Measurements from ENCODE around the gene C1orf141.
"Not testable (repeated sequence)": the region's sequence is repeated elsewhere in the genome, so short reads cannot be mapped to it uniquely, and the experiment has no call there.

Gene C1orf141

DNA sequence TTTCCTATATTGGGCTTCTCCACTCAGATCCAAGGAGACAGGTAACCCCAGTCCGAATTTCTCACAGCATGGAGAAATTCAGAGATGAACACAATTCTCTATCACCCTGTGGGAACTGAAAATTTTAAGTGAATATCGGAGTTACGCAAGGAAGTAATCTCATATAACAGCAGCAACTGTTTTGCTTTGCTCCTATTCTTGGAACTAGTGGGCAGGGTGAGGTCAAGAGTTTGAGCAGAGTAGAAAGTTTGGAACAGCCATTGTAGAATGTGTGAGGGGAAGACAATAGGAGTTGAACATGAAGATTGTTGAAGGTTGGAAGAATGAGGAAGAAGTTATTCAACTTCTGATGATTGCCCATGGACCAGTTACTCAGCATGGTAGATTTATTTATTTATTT lies 56.5 kb downstream of the C1orf141 start:
- no peak for FAIRE-seq

GRCh38 chr1:67077593-67077992 lies 57.2 kb downstream of the C1orf141 start:
- FAIRE-seq: no peak

DNA sequence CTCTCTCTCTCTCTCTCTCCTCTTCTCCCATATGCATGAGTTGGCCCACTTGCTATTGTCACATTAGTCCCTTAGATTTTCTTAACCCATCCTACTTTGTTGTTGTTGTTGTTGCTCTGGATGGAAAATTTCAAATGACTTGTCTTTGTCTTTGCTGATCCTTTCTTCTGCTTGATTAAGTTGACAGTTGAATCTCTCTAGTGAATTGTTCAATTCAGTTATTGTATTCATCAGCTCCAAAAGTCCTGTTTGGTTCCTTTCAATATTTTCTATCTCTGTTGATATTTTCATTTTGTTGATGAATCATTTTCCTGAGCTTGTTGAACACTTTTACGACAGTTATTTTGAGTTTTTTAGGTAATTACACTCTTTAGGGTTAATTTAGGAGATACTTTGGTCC lies 62.0 kb downstream of the C1orf141 start:
- no peak for FAIRE-seq

DNA sequence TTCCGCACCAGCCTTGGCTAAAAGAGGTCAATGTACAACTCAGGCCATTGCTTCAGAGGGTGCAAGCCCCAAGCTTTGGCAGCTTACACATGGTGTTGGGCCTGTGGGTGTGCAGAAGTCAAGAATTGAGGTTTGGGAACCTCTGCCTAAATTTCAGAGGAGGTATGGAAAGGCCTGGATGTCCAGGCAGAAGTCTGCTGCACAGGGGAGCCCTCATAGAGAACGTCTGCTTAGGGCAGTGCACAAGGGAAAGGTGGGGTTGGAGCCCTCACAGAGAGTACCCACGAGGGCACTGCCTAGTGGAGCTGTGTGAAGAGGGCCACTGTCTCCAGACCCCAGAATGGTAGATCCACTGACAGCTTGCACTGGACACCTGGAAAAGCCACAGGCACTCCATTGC lies 67.1 kb downstream of the C1orf141 start:
- not testable (repeated sequence) for FAIRE-seq

DNA sequence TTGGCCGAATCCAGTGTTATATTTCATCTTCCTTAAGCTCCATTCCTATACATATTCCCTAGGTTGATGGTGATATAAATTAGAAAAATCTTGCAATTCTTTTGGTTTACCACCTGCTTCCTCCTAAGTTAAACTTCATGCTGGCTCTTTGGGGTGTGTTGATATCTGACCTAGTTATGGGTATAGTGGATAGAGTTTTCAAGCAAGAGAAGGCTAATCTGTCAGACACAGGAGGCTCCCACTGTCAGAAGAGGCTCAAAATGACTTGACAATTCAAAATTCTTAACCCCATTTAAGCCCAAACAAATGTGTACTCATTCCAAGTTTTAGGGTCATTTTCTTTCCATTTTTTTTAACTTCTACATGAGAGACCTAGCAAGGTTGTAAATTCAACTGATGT lies 72.4 kb downstream of the C1orf141 start:
- FAIRE-seq: no peak

DNA sequence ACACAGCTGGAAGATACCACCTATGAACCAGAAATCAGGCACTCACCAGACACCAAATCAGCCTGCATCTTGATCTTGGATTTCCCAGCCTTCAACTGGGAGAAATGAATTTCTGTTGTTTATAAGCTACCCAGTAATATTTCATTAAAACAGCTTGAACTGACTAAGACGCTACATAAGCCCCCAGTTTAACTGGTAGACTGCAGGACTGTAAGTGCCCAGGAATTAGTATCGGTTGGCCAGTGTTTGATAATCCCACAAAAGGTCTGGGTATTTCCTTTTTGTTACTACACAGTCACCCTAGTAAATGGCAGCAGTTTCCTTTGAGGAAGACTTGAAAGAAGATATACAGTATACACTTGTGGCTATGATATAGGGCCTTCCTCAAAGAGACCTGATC lies 73.5 kb downstream of the C1orf141 start:
- FAIRE-seq: no peak

DNA sequence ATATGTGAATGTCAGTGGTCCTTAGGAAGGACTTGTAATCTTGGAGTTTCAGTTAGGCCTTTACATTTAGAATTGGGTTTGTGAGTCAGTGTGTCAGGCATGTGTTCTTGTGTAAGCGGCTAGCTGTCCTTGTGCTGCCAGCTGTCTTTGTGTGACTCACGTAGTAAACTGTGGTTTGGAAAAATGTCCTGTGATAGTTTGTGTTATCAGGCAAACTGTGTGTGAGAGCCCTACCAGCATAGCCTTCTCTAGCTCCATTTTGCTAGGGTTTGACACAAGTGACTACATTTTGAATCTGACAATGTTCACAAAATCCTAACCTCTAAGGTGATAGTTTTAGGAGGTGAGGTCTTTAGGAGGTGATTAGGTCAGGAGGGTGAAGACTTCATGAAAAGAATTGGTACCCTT lies 74.0 kb downstream of the C1orf141 start:
- FAIRE-seq: no peak

DNA sequence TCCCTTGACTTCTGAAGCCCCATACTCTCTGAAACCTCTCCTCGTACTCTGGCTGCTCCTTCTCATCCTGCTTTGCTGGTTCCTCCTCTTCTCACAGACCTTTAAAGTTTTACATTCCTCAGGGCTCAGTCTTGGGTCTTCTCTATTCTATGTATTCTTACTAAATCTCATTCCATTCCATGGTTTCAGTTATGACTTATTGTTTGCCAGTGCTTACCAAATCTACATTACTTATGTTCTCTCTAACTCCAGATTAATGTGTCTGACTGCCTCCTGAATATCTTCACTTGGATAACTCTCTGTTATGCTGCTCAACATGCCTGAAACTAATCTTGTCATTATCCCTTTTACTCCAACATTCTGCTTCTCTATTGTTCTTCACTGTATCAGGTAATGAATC lies 75.4 kb downstream of the C1orf141 start:
- FAIRE-seq: no peak

DNA sequence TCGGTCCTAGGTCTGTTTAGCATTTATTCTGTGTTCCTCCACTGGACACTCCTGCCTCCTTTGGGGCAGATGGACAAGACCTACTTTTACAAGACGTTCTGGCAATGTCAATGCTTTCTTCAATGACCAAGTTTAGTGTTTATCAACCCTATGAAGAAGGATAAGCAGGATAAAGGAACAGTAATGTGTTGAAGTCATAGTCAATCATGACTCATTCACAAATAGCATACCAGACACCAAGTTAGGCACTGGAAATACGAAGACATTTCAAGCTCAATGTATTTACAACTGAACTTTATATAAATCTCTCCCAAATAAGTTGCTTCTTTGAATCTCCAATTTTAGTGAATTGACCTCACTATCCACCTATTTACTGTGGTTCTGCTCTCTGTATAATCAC lies 76.0 kb downstream of the C1orf141 start:
- FAIRE-seq: no peak

GRCh38 chr1:67058242-67058641 lies 76.5 kb downstream of the C1orf141 start:
- no peak for FAIRE-seq

GRCh38 chr1:67053785-67054772 lies 80.7 kb downstream of the C1orf141 start, which contains the start of gene SLC35D1:
SLC35D1 (minus strand) TSS chr1:67054148; CDS start chr1:67054013, 135 bp downstream.
- no peak for FAIRE-seq

DNA sequence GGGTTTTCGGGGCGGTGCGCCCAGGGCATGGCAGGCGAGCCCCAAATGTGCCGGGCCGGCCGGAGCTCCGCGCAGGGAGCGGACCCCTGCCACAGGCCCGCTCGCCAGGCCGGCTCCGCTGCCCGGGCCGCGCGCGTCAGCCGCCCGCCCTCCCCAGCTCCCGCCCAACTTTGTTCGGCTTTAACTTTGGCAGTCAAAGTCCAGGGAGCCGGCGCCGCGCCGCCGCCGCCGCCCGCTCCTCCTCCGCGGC lies 81.3 kb downstream of the C1orf141 start:
- FAIRE-seq: no peak

DNA sequence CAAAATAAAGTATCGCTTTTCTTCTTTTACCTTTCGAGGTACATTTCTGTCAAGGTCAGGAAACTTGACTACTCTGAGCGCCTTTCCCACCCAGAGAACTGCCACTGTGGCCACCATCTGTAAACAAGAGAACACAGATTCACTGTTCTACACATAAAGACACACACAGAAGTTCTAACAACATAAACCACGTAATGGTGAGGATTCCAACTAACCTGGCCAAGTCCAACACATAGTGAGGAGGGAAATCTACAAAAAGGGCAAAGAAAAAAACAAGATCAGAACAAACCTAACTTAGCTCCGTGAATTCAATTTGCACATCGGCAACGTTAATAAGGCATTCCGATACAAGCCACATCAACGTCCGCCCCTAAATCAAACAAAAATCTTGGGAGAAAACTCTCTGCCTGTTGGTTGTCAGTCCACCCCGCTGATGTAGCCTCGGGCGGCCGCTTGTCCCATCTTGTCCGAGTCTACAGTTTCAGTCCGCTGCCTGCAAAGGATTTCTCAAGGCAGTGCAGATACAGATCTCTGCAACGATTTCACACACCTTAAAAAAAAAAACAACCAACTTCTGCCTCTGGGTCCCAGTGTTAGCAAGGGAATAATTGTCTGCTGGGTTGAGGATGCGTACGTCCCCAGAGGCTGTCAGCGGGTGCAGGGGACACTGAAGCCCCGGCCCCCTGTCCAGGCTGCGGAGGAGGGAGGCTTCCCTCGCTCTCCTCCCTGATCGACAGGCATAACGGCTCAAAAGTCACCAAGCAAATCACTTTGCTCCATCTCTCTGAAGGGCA lies 81.8 kb downstream of the C1orf141 start:
- no peak for FAIRE-seq

DNA sequence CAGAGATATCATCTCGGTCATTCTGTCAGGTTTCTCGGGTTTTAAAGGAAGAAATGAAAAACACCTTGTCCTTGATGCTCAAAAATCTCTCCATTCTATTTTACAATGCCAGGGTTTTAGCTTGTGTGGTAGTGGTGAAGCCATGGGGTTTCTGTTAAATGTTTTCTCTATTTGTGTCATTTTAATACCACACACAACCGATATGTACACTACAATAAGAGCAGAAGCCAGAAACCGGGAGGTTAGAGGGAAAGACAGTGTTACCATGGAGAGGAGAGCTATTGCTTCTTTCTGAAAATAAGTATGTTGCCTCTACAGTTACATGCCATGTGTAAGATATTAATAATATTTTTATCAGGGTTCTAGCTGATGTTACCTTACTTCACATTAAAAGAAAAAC lies 83.6 kb downstream of the C1orf141 start:
- no peak for FAIRE-seq

DNA sequence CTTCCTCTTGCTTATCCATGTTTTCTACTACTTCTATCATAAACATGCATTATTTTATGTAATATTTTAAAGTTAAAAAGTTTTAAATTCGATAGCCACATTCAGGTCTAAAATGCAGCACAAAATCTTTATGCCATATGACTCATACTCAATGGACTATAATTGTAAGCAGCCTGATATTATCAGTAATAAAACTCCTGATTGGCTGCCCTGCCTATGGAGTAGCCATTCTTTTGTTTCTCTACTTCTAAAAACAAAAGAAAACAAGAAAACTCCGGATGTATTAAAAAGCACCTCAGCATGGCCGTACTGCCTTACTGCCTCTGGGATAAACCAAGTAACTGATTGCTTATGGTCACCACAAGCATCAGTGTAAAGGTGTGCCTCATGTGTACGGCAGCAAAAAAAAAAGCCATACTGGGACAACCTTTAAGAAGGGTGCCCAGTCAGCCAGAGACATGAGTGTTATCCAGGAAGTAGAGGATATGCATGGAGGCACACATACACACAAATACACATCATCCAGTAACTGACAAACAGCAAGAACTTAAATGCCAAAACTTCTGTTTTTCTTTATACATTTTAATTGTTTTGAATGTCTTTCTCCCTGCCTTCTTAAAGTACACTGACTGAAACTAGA lies 90.0 kb downstream of the C1orf141 start:
- FAIRE-seq: no peak

GRCh38 chr1:67043366-67043765 lies 91.4 kb downstream of the C1orf141 start:
- no peak for FAIRE-seq
